ENCODE data around the gene MIER2. TPM values are rescaled to one million over a fixed set of nuclear protein-coding genes. Genes with fewer than 3 reads are reported as not detected.
"Not testable (repeated sequence)": the region's sequence is repeated elsewhere in the genome, so short reads cannot be mapped to it uniquely, and the experiment has no call there.

The MIER2 gene
- total RNA-seq, 1 donor from 2014 or later: 34.2 TPM

- H3K27ac Mint-ChIP-seq: no peak overlapping the region
- peaks cover 26% of the 10 kb centered on the region for H3K4me1 Mint-ChIP-seq (ENCODE audit: low read depth)
- no peak overlapping the region for H3K4me3 Mint-ChIP-seq
- intact Hi-C loops (cut with micrococcal nuclease): no loop called here
- peaks cover 4% of the 10 kb centered on the region for H3K9me3 Mint-ChIP-seq
- H3K36me3 Mint-ChIP-seq (ENCODE audit: low read depth): peaks cover 4% of the 10 kb centered on the region
- H3K27me3 Mint-ChIP-seq (ENCODE audit: insufficient read depth): peaks cover 21% of the 10 kb centered on the region
- DNase-seq (ENCODE audit: low spot score): no peak
Measured at GRCh38 chr19:384799-385169, 40.2 kb upstream of the MIER2 start.

- Mint-ChIP-seq H3K27ac (no peak overlapping the region), H3K27me3 (ENCODE audit: insufficient read depth) (peaks cover 21% of the 10 kb centered on the region), H3K36me3 (ENCODE audit: low read depth) (peaks cover 4% of the 10 kb centered on the region), H3K9me3 (peaks cover 4% of the 10 kb centered on the region), H3K4me1 (ENCODE audit: low read depth) (peaks cover 26% of the 10 kb centered on the region), H3K4me3 (no peak overlapping the region)
- no peak for DNase-seq (ENCODE audit: low spot score)
- intact Hi-C loops (cut with micrococcal nuclease): no loop called here
Measured at GRCh38 chr19:383922-384798, 39.6 kb upstream of the MIER2 start.

GRCh38 chr19:383040-383439 is 38.4 kb upstream of the MIER2 start:
- intact Hi-C loops (cut with micrococcal nuclease): no loop called here
- H3K4me1 Mint-ChIP-seq (ENCODE audit: low read depth): peaks cover 26% of the 10 kb centered on the region
- H3K4me3 Mint-ChIP-seq: peak overlapping the region; percentile 65
- no peak for DNase-seq (ENCODE audit: low spot score)
- peak overlapping the region; percentile 88 for H3K27ac Mint-ChIP-seq
- H3K27me3 Mint-ChIP-seq (ENCODE audit: insufficient read depth): peaks cover 21% of the 10 kb centered on the region
- H3K9me3 Mint-ChIP-seq: peaks cover 4% of the 10 kb centered on the region
- peaks cover 4% of the 10 kb centered on the region for H3K36me3 Mint-ChIP-seq (ENCODE audit: low read depth)

GRCh38 chr19:382578-382977 is 38.0 kb upstream of the MIER2 start:
- Mint-ChIP-seq H3K27me3 (ENCODE audit: insufficient read depth) (peaks cover 21% of the 10 kb centered on the region), H3K27ac (peak overlapping the region; percentile 88), H3K4me3 (peak overlapping the region; percentile 65), H3K4me1 (ENCODE audit: low read depth) (peaks cover 30% of the 10 kb centered on the region)
- not testable (repeated sequence) for H3K9me3 Mint-ChIP-seq; H3K36me3 Mint-ChIP-seq (ENCODE audit: low read depth); DNase-seq (ENCODE audit: low spot score)
- intact Hi-C loops (cut with micrococcal nuclease): loop anchor here (1.0 kb wide), 1 partner anchor 107 kb away; no protein-coding TSS in a partner anchor

GRCh38 chr19:381901-382300 is 37.3 kb upstream of the MIER2 start:
- Mint-ChIP-seq H3K27me3 (ENCODE audit: insufficient read depth) (peaks cover 21% of the 10 kb centered on the region), H3K27ac (peak overlapping the region; percentile 82), H3K4me1 (ENCODE audit: low read depth) (peaks cover 30% of the 10 kb centered on the region)
- H3K4me3 Mint-ChIP-seq; DNase-seq (ENCODE audit: low spot score); H3K36me3 Mint-ChIP-seq (ENCODE audit: low read depth); H3K9me3 Mint-ChIP-seq: not testable (repeated sequence)
- intact Hi-C loops (cut with micrococcal nuclease): loop anchor here (1.0 kb wide), 1 partner anchor 107 kb away; no protein-coding TSS in a partner anchor

- Mint-ChIP-seq H3K27ac (peak overlapping the region; percentile 72), H3K27me3 (ENCODE audit: insufficient read depth) (peaks cover 15% of the 10 kb centered on the region), H3K4me1 (ENCODE audit: low read depth) (peaks cover 25% of the 10 kb centered on the region)
- H3K36me3 Mint-ChIP-seq (ENCODE audit: low read depth); intact Hi-C loops (cut with micrococcal nuclease); DNase-seq (ENCODE audit: low spot score); H3K4me3 Mint-ChIP-seq; H3K9me3 Mint-ChIP-seq: not testable (repeated sequence)
Measured at GRCh38 chr19:380618-381219, 36.1 kb upstream of the MIER2 start.

GRCh38 chr19:379796-380195 is 35.2 kb upstream of the MIER2 start:
- DNase-seq (ENCODE audit: low spot score): no peak
- peaks cover 15% of the 10 kb centered on the region for H3K27me3 Mint-ChIP-seq (ENCODE audit: insufficient read depth)
- peaks cover 7% of the 10 kb centered on the region for H3K9me3 Mint-ChIP-seq
- H3K27ac Mint-ChIP-seq: no peak overlapping the region
- intact Hi-C loops (cut with micrococcal nuclease): no loop called here
- peaks cover 4% of the 10 kb centered on the region for H3K36me3 Mint-ChIP-seq (ENCODE audit: low read depth)
- H3K4me3 Mint-ChIP-seq: no peak overlapping the region
- H3K4me1 Mint-ChIP-seq (ENCODE audit: low read depth): peaks cover 25% of the 10 kb centered on the region

GRCh38 chr19:378706-379105 is 34.1 kb upstream of the MIER2 start:
- no peak for DNase-seq (ENCODE audit: low spot score)
- intact Hi-C loops (cut with micrococcal nuclease): no loop called here
- peaks cover 7% of the 10 kb centered on the region for H3K9me3 Mint-ChIP-seq
- H3K27ac Mint-ChIP-seq: no peak overlapping the region
- H3K27me3 Mint-ChIP-seq (ENCODE audit: insufficient read depth): peaks cover 6% of the 10 kb centered on the region
- H3K4me1 Mint-ChIP-seq (ENCODE audit: low read depth): peaks cover 25% of the 10 kb centered on the region
- no peak overlapping the region for H3K4me3 Mint-ChIP-seq
- peaks cover 3% of the 10 kb centered on the region for H3K36me3 Mint-ChIP-seq (ENCODE audit: low read depth)

- Mint-ChIP-seq H3K27ac (peak overlapping the region; percentile 29), H3K4me1 (ENCODE audit: low read depth) (peaks cover 18% of the 10 kb centered on the region), H3K27me3 (ENCODE audit: insufficient read depth) (peaks cover 4% of the 10 kb centered on the region), H3K36me3 (ENCODE audit: low read depth) (peaks cover 3% of the 10 kb centered on the region), H3K4me3 (no peak overlapping the region), H3K9me3 (peaks cover 7% of the 10 kb centered on the region)
- DNase-seq (ENCODE audit: low spot score): no peak
- intact Hi-C loops (cut with micrococcal nuclease): no loop called here
Measured at GRCh38 chr19:377801-378581, 33.4 kb upstream of the MIER2 start.

- intact Hi-C loops (cut with micrococcal nuclease): no loop called here
- peaks cover 5% of the 10 kb centered on the region for H3K27me3 Mint-ChIP-seq (ENCODE audit: insufficient read depth)
- H3K4me3 Mint-ChIP-seq: no peak overlapping the region
- peaks cover 3% of the 10 kb centered on the region for H3K9me3 Mint-ChIP-seq
- H3K27ac Mint-ChIP-seq: no peak overlapping the region
- H3K36me3 Mint-ChIP-seq (ENCODE audit: low read depth): no peaks in the 10 kb centered on the region
- DNase-seq (ENCODE audit: low spot score): no peak
- H3K4me1 Mint-ChIP-seq (ENCODE audit: low read depth): peaks cover 12% of the 10 kb centered on the region
Measured at GRCh38 chr19:376111-376470, 31.5 kb upstream of the MIER2 start.

- Mint-ChIP-seq H3K27me3 (ENCODE audit: insufficient read depth) (peaks cover 4% of the 10 kb centered on the region), H3K9me3 (peaks cover 3% of the 10 kb centered on the region), H3K4me3 (no peak overlapping the region), H3K4me1 (ENCODE audit: low read depth) (peaks cover 9% of the 10 kb centered on the region), H3K27ac (no peak overlapping the region), H3K36me3 (ENCODE audit: low read depth) (no peaks in the 10 kb centered on the region)
- intact Hi-C loops (cut with micrococcal nuclease): no loop called here
- no peak for DNase-seq (ENCODE audit: low spot score)
Measured at GRCh38 chr19:375395-376110, 31.0 kb upstream of the MIER2 start.

GRCh38 chr19:374886-375235 is 30.3 kb upstream of the MIER2 start:
- Mint-ChIP-seq H3K4me3 (no peak overlapping the region), H3K27ac (no peak overlapping the region), H3K9me3 (peaks cover 3% of the 10 kb centered on the region), H3K27me3 (ENCODE audit: insufficient read depth) (peaks cover 3% of the 10 kb centered on the region), H3K4me1 (ENCODE audit: low read depth) (peaks cover 5% of the 10 kb centered on the region), H3K36me3 (ENCODE audit: low read depth) (no peaks in the 10 kb centered on the region)
- no peak for DNase-seq (ENCODE audit: low spot score)
- intact Hi-C loops (cut with micrococcal nuclease): no loop called here

Measured in activated T-helper 1 cell treated with anti-CD3 and anti-CD28 coated beads, Interleukin-12 subunit alpha, Interleukin-12 subunit beta, Interleukin-2, Interleukin-4 antibody, amounts not matched to agents 30 ng/mL and 10 ng/mL and 1 ng/mL, durations not matched to agents 14 hours and 24 hours and 36 hours (primary cell).